PC-9 (cell line): Measurements from ENCODE around the gene AUTS2. TPM values are rescaled to one million over a fixed set of nuclear protein-coding genes. Genes with fewer than 3 reads are reported as not detected.

Source experiments
- BruUV-seq: library from RNA; stranded (reverse); fragments of 400-500 nt; replicated peaks from 2 replicates; lab custom pipeline; 2021; lab: Mats Ljungman, UMichigan
- CTCF ChIA-PET: fragments of 300-600 bp; sonication (Branson Sonifier 250); formaldehyde crosslinking; loops from one replicate; lab custom pipeline; 2022; ENCODE audit warnings: antibody characterized with exemption; lab: Charles Lee
- POLR2A ChIA-PET: fragments of 300-600 bp; sonication (Branson Sonifier 250); formaldehyde crosslinking; loops from one replicate; lab custom pipeline; 2022; ENCODE audit warnings: antibody characterized with exemption; ENCODE audit not compliant: unreplicated experiment; lab: Charles Lee
- DNase-seq, 2 experiments: peaks; one replicate each; pipeline versions ENCODE4 v3.0.0 to v3.0.0-alpha.2; 2015 to 2022; ENCODE audit warnings: mixed read lengths in 1 of 2
- H2AFZ ChIP-seq: fragments of 200-600 bp; sonication (generic); 2 replicates; pipeline ENCODE4 v1.8.1; 2017; ENCODE audit warnings: antibody characterized with exemption
- H3F3A ChIP-seq: fragments of 200-600 bp; sonication (generic); 2 replicates; pipeline ENCODE4 v1.8.1; 2017; ENCODE audit warnings: antibody characterized with exemption, mild to moderate bottlenecking, low read depth; ENCODE audit not compliant: insufficient read depth
- H3K27ac ChIP-seq: fragments of 200-600 bp; sonication (generic); 2 replicates; pipeline ENCODE4 v1.6.1; 2016; ENCODE audit warnings: mixed run types
- H3K27me3 ChIP-seq: fragments of 200-600 bp; sonication (generic); 2 replicates; pipeline ENCODE4 v1.6.1; 2016; ENCODE audit warnings: low read depth, mixed run types; ENCODE audit not compliant: insufficient read depth
- H3K36me3 ChIP-seq: fragments of 200-600 bp; sonication (generic); 2 replicates; pipeline ENCODE4 v1.6.1; 2016; ENCODE audit warnings: low read depth, mixed run types
- H3K4me1 ChIP-seq: fragments of 200-600 bp; sonication (generic); replicated peaks from 2 replicates; pipeline ENCODE4 v1.6.1; 2016; ENCODE audit warnings: mixed run types; ENCODE audit not compliant: insufficient read depth
- H3K4me2 ChIP-seq: fragments of 200-600 bp; sonication (generic); 2 replicates; pipeline ENCODE4 v1.6.1; 2017; ENCODE audit warnings: mixed run types
- H3K4me3 ChIP-seq: fragments of 200-600 bp; sonication (generic); 2 replicates; pipeline ENCODE4 v1.6.1; 2016; ENCODE audit warnings: mixed run types
- H3K79me2 ChIP-seq: fragments of 200-600 bp; sonication (generic); 2 replicates; pipeline ENCODE4 v1.6.1; 2017; ENCODE audit warnings: low read depth, mixed run types
- H3K9me2 ChIP-seq: fragments of 200-600 bp; sonication (generic); 2 replicates; pipeline ENCODE4 v1.8.1; 2017; ENCODE audit warnings: mild to moderate bottlenecking; ENCODE audit not compliant: insufficient read depth
- H3K9me3 ChIP-seq: fragments of 200-600 bp; sonication (generic); 2 replicates; pipeline ENCODE4 v1.8.1; 2016; ENCODE audit warnings: low read depth; ENCODE audit not compliant: insufficient read depth
- H4K20me1 ChIP-seq: fragments of 200-600 bp; sonication (generic); 2 replicates; pipeline ENCODE4 v1.8.1; 2017; ENCODE audit not compliant: insufficient read depth
- CTCF ChIP-seq: fragments of 200-600 bp; sonication (generic); conservative IDR thresholded peaks from 2 replicates; pipeline ENCODE4 v1.6.1; 2017; ENCODE audit warnings: mixed run types, antibody characterized with exemption, mild to moderate bottlenecking, moderate library complexity
- EZH2 ChIP-seq: fragments of 200-600 bp; sonication (generic); IDR thresholded peaks from 2 replicates; pipeline ENCODE4 v1.8.0; 2017; ENCODE audit warnings: antibody characterized with exemption, low read depth
- intact Hi-C: fragments of 100-400 bp; cut with micrococcal nuclease; formaldehyde crosslinking; loops from one replicate; pipeline ENCODE4 v1.10.0; 2022; ENCODE audit not compliant: unreplicated experiment
- total RNA-seq: library from RNA; stranded (reverse); gene quantifications from 2 replicates; pipeline ENCODE4 v1.2.3, GENCODE V29; 2021

Gene AUTS2
- total RNA-seq, 1 experiment from 2014 or later, result not detected

GRCh38 chr7:70092314-70093204, 494.3 kb downstream of the AUTS2 start:
- Histone ChIP-seq H3K9me2 (no peaks in the 10 kb centered on the region), H4K20me1 (no peaks in the 10 kb centered on the region), H3K4me1 (no peaks in the 10 kb centered on the region), H3K27me3 (no peaks in the 10 kb centered on the region), H3K27ac (no peak overlapping the region), H3K4me3 (no peak overlapping the region), H3K9me3 (no peaks in the 10 kb centered on the region), H3K4me2 (no peak overlapping the region), H3F3A (no peaks in the 10 kb centered on the region), H3K36me3 (no peaks in the 10 kb centered on the region), H2AFZ (no peak overlapping the region), H3K79me2 (no peaks in the 10 kb centered on the region)
- intact Hi-C loops, result no loop called here
- CTCF ChIA-PET, result no interaction called here
- POLR2A ChIA-PET, result no interaction called here
- no TSS peak for BruUV-seq
- no peak for DNase-seq
- TF ChIP-seq EZH2 (no peak), CTCF (no peak)

- POLR2A ChIA-PET, result no interaction called here
- DNase-seq, result no peak
- no peaks in the 10 kb centered on the region for H3K4me1 ChIP-seq
- no peak for TF ChIP-seq CTCF
- no peak for TF ChIP-seq EZH2
- intact Hi-C loops, result no loop called here
- H3F3A ChIP-seq, result no peaks in the 10 kb centered on the region
- BruUV-seq, result no TSS peak
- H2AFZ ChIP-seq, result no peak overlapping the region
- CTCF ChIA-PET, result no interaction called here
- no peaks in the 10 kb centered on the region for H3K9me3 ChIP-seq
- H3K27ac ChIP-seq, result no peak overlapping the region
- no peaks in the 10 kb centered on the region for H3K27me3 ChIP-seq
- H3K4me3 ChIP-seq, result no peak overlapping the region
- no peaks in the 10 kb centered on the region for H3K79me2 ChIP-seq
- H3K9me2 ChIP-seq, result no peaks in the 10 kb centered on the region
- no peak overlapping the region for H3K4me2 ChIP-seq
- no peaks in the 10 kb centered on the region for H3K36me3 ChIP-seq
- H4K20me1 ChIP-seq, result no peaks in the 10 kb centered on the region
These were observed 495.1 kb downstream of the AUTS2 start for GRCh38 chr7:70093205-70093904.

GRCh38 chr7:70094831-70095230, 496.6 kb downstream of the AUTS2 start:
- Histone ChIP-seq H3K27ac (no peak overlapping the region), H3K36me3 (no peaks in the 10 kb centered on the region), H3K9me3 (no peaks in the 10 kb centered on the region), H3K27me3 (0 out of 2 replicates have a peak, but pooled peaks cover 2% of the 10 kb centered on the region), H4K20me1 (no peaks in the 10 kb centered on the region), H2AFZ (no peak overlapping the region), H3K4me2 (no peak overlapping the region), H3F3A (no peaks in the 10 kb centered on the region), H3K79me2 (no peaks in the 10 kb centered on the region), H3K4me1 (no peaks in the 10 kb centered on the region), H3K9me2 (no peaks in the 10 kb centered on the region), H3K4me3 (no peak overlapping the region)
- POLR2A ChIA-PET, result no interaction called here
- DNase-seq, result no peak
- intact Hi-C loops, result no loop called here
- no TSS peak for BruUV-seq
- TF ChIP-seq CTCF (no peak), EZH2 (no peak)
- CTCF ChIA-PET, result no interaction called here
